H1 (cell line): ENCODE measurements around the gene RELB. TPM values are rescaled to one million over a fixed set of nuclear protein-coding genes. Genes with fewer than 3 reads are reported as not detected.

Experiments used
- CTCF ChIA-PET: fragments of 300-600 bp; sonication (Branson Sonifier 250); formaldehyde crosslinking; loops from one replicate; lab custom pipeline; 2021; ENCODE audit not compliant: partially characterized antibody; lab: Charles Lee
- POLR2A ChIA-PET: fragments of 300-600 bp; sonication (Branson Sonifier 250); formaldehyde crosslinking; loops from one replicate; lab custom pipeline; 2021; ENCODE audit warnings: inconsistent platforms; ENCODE audit not compliant: partially characterized antibody; lab: Charles Lee
- DNase-seq, 2 experiments: peaks; one replicate each; pipeline versions ENCODE4 v3.0.0 to v3.0.0-alpha.2; 2010 to 2022; ENCODE audit warnings: low spot score in 2 of 2, low read depth in 1 of 2, mixed read lengths in 1 of 2
- FAIRE-seq: peaks from 2 replicates; lab custom pipeline; 2011; peaks lifted over from hg19 to GRCh38; lab: Jason Lieb, UNC
- H2AFZ ChIP-seq: 2 replicates; pipeline ENCODE4 v1.8.1; 2012; ENCODE audit warnings: low read length, inconsistent platforms
- H2AK5ac ChIP-seq: 2 replicates; pipeline ENCODE4 v1.6.1; 2013; ENCODE audit warnings: low read depth, low read length
- H2BK120ac ChIP-seq: replicated peaks from 2 replicates; pipeline ENCODE3; 2013; ENCODE audit warnings: low read depth, low read length, inconsistent platforms
- H2BK12ac ChIP-seq: 2 replicates; pipeline ENCODE4 v1.6.1; 2013; ENCODE audit warnings: low read depth, low read length
- H2BK15ac ChIP-seq: 2 replicates; pipeline ENCODE4 v1.6.1; 2013; ENCODE audit warnings: low read length
- H2BK20ac ChIP-seq: 2 replicates; pipeline ENCODE4 v1.6.1; 2013; ENCODE audit warnings: low read length
- H2BK5ac ChIP-seq: 2 replicates; pipeline ENCODE4 v1.6.1; 2013; ENCODE audit warnings: low read depth, low read length
- H3K14ac ChIP-seq: 2 replicates; pipeline ENCODE4 v1.6.1; 2013; ENCODE audit warnings: inconsistent platforms; ENCODE audit not compliant: insufficient read length
- H3K18ac ChIP-seq: 2 replicates; pipeline ENCODE4 v1.6.1; 2013; ENCODE audit warnings: low read length; ENCODE audit errors: extremely low read depth
- H3K23ac ChIP-seq: 2 replicates; pipeline ENCODE4 v1.6.1; 2013; ENCODE audit warnings: inconsistent platforms; ENCODE audit not compliant: insufficient read length
- H3K23me2 ChIP-seq: 2 replicates; pipeline ENCODE4 v1.6.1; 2013; ENCODE audit warnings: low read depth, low read length
- H3K27ac ChIP-seq: 2 replicates; pipeline ENCODE4 v1.6.1; 2011; ENCODE audit warnings: low read depth, low read length, inconsistent platforms
- H3K27me3 ChIP-seq, 4 experiments: replicated peaks in 1 of 4; 1 replicate in 1 of 4; 2 replicates in 3 of 4; pipeline versions ENCODE4 v1.6.1 to v1.8.1; 2011 to 2013; ENCODE audit warnings: low read length in 3 of 4, mild to moderate bottlenecking in 3 of 4, inconsistent platforms in 2 of 4, mixed read lengths in 2 of 4, moderate library complexity in 1 of 4; ENCODE audit not compliant: control insufficient read depth in 3 of 4, insufficient read depth in 3 of 4; ENCODE audit errors: extremely low read depth in 1 of 4
- H3K36me3 ChIP-seq, 4 experiments: 2 replicates each; pipeline versions ENCODE4 v1.6.1 to v1.8.1; 2011 to 2013; ENCODE audit warnings: mild to moderate bottlenecking in 4 of 4, low read length in 3 of 4, moderate library complexity in 2 of 4, control low read depth in 1 of 4, inconsistent platforms in 1 of 4; ENCODE audit not compliant: insufficient read depth in 4 of 4, control insufficient read depth in 2 of 4
- H3K4ac ChIP-seq: replicated peaks from 2 replicates; pipeline ENCODE3; 2013; ENCODE audit warnings: low read length, low read depth, mixed read lengths, inconsistent platforms; ENCODE audit not compliant: insufficient read length
- H3K4me1 ChIP-seq, 4 experiments: replicated peaks in 1 of 4; 1 replicate in 1 of 4; 2 replicates in 3 of 4; pipeline versions ENCODE4 v1.6.1 to v1.8.1; 2011 to 2013; ENCODE audit warnings: low read length in 3 of 4, inconsistent platforms in 2 of 4, mixed read lengths in 1 of 4; ENCODE audit not compliant: insufficient read depth in 4 of 4, control insufficient read depth in 3 of 4
- H3K4me2 ChIP-seq, 2 experiments: 2 replicates each; pipeline versions ENCODE4 v1.6.1 to v1.8.1; 2011 to 2013; ENCODE audit warnings: low read depth in 2 of 2, low read length in 2 of 2, control low read depth in 1 of 2, inconsistent platforms in 1 of 2, mild to moderate bottlenecking in 1 of 2; ENCODE audit not compliant: insufficient read depth in 1 of 2
- H3K4me3 ChIP-seq, 4 experiments: fragments of 200-600, 300-600 bp in 1 of 4; sonication (generic), shearing (Covaris generic), sonication (Bioruptor Twin) in 1 of 4; 2 replicates each; pipeline versions ENCODE4 v1.5.1 to v1.8.1; 2011 to 2016; ENCODE audit warnings: low read length in 4 of 4, low read depth in 3 of 4, control low read depth in 2 of 4, inconsistent platforms in 2 of 4, mild to moderate bottlenecking in 2 of 4, mixed read lengths in 1 of 4, moderate library complexity in 1 of 4; ENCODE audit not compliant: insufficient read depth in 2 of 4; ENCODE audit errors: extremely low read depth in 1 of 4
- H3K56ac ChIP-seq: replicated peaks from 2 replicates; pipeline ENCODE3; 2013; ENCODE audit warnings: low read depth, mild to moderate bottlenecking, mixed read lengths, low read length, inconsistent platforms; ENCODE audit not compliant: insufficient read length
- H3K79me1 ChIP-seq: 2 replicates; pipeline ENCODE4 v1.6.1; 2013; ENCODE audit warnings: low read depth, low read length, control low read depth
- H3K79me2 ChIP-seq, 2 experiments: 2 replicates each; pipeline versions ENCODE4 v1.6.1 to v1.8.1; 2012 to 2013; ENCODE audit warnings: low read length in 2 of 2, mild to moderate bottlenecking in 2 of 2, inconsistent platforms in 1 of 2; ENCODE audit not compliant: insufficient read depth in 2 of 2, control insufficient read depth in 1 of 2
- H3K9ac ChIP-seq, 4 experiments: replicated peaks in 1 of 4; 1 replicate in 1 of 4; 2 replicates in 3 of 4; pipeline versions ENCODE4 v1.6.1 to v1.8.1; 2011 to 2013; ENCODE audit warnings: low read depth in 3 of 4, low read length in 3 of 4, control low read depth in 2 of 4, mild to moderate bottlenecking in 2 of 4, moderate library complexity in 2 of 4, inconsistent platforms in 1 of 4; ENCODE audit errors: extremely low read depth in 1 of 4
- H3K9me3 ChIP-seq, 2 experiments: 2 replicates each; pipeline versions ENCODE4 v1.6.1 to v1.8.1; 2012 to 2013; ENCODE audit warnings: mild to moderate bottlenecking in 2 of 2, moderate library complexity in 2 of 2, control low read depth in 1 of 2, inconsistent platforms in 1 of 2, low read depth in 1 of 2, low read length in 1 of 2, mixed read lengths in 1 of 2; ENCODE audit not compliant: insufficient read depth in 2 of 2
- H4K20me1 ChIP-seq, 2 experiments: replicated peaks in 1 of 2; 2 replicates each; pipeline versions ENCODE3 to v1.8.1; 2011 to 2013; ENCODE audit warnings: inconsistent platforms in 2 of 2, low read length in 2 of 2, mild to moderate bottlenecking in 1 of 2; ENCODE audit not compliant: insufficient read depth in 2 of 2, control insufficient read depth in 1 of 2
- H4K5ac ChIP-seq: 2 replicates; pipeline ENCODE4 v1.6.1; 2013; ENCODE audit warnings: low read length, low read depth, mixed read lengths, inconsistent platforms; ENCODE audit not compliant: insufficient read length
- H4K8ac ChIP-seq: 2 replicates; pipeline ENCODE4 v1.8.0; 2013; ENCODE audit warnings: mild to moderate bottlenecking, moderate library complexity, low read length, inconsistent platforms; ENCODE audit not compliant: insufficient read depth; ENCODE audit errors: extremely low read depth
- H4K91ac ChIP-seq: replicated peaks from 2 replicates; pipeline ENCODE3; 2013; ENCODE audit warnings: low read length, mixed read lengths, inconsistent platforms; ENCODE audit not compliant: insufficient read length
- RXRA ChIP-seq: IDR thresholded peaks from 2 replicates; pipeline ENCODE4 v1.6.1; 2011; ENCODE audit warnings: low read depth, mild to moderate bottlenecking, low read length, moderate library complexity; ENCODE audit not compliant: insufficient read depth
- WGBS, 2 experiments: shearing (Covaris generic) in 1 of 2; methylation state at CpG; one replicate each; pipeline versions ENCODE4 v1.1.6 to v1.1.7; 2013 to 2015; ENCODE audit warnings: low lambda C conversion rate in 2 of 2, mixed read lengths in 2 of 2, inconsistent platforms in 1 of 2, low coverage in 1 of 2, missing lambda C conversion rate in 1 of 2; ENCODE audit not compliant: insufficient replicate concordance in 2 of 2, insufficient coverage in 1 of 2, insufficient read length in 1 of 2; ENCODE audit errors: extremely low coverage in 1 of 2, missing lambda C conversion rate in 1 of 2; 5-methylcytosine and 5-hydroxymethylcytosine counted together
- polyA plus RNA-seq, 7 experiments: library from polyadenylated mRNA; depleted of rRNA in 3 of 7; stranded (reverse) in 5 of 7; unstranded in 2 of 7; fragments of >200 nt in 5 of 7; fragments of 200-250 nt in 2 of 7; gene quantifications; 1 replicate in 5 of 7; 2 replicates in 1 of 7; 4 replicates in 1 of 7; pipeline versions ENCODE4 v1.2.1 to v1.2.3, GENCODE V29; 2011 to 2013; ENCODE audit warnings: missing spikeins in 2 of 7, mixed read lengths in 2 of 7
- total RNA-seq: library from RNA; stranded (reverse); fragmentation: NEBNext Ultra II Directional; extraction: Animal tissue kit (Norgen Biotek cat#: 25700); gene quantifications from 2 replicates; pipeline ENCODE4 v1.2.1, GENCODE V29; 2021

Gene RELB
- total and polyA plus RNA-seq, 2 of the 8 experiments (the other 6 are each of a cell fraction or from before 2014, with no cell fraction given), result 10.0 to 13.1 TPM

DNA sequence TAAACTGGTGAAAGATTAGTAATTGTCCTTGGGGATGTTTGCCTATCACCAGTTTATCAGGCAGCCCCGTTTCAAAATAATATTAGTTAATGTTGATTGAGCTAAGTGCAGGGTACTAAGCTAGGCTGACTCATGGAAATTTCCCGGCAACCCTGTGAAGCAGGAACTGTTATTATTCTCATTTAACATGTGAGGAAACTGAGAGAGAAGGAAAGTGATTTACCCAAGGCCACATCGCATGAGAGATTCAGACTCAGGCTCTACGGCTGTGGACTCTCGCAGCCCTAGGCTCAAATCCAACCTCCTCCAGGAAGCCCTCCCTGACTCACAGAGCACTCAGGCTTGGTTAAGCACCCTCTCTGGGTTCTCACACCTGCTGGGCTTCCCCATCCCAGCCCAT, 26.4 kb upstream of the RELB start:
- H2BK15ac ChIP-seq, result no peak overlapping the region
- H3K14ac ChIP-seq, result no peak overlapping the region
- no peak overlapping the region for H4K5ac ChIP-seq
- peaks cover 2 to 6% of the 10 kb centered on the region in 2 experiments for H4K20me1 ChIP-seq
- H2BK20ac ChIP-seq, result no peak overlapping the region
- ChIA-PET POLR2A (interaction anchor here (1.2 kb wide), 2 partner anchors 76 to 79 kb away, joined by 3 read pairs; no protein-coding TSS in a partner anchor), CTCF (interaction anchor here (1.1 to 4.3 kb wide), 4 partner anchors 8 to 14 kb away, joined by 3 to 28 read pairs (median 6); no protein-coding TSS in a partner anchor)
- no peaks in the 10 kb centered on the region for H3K23me2 ChIP-seq
- no peaks in the 10 kb centered on the region; a peak in 1 of 4 replicates for H3K79me2 ChIP-seq
- H3K79me1 ChIP-seq, result no peaks in the 10 kb centered on the region
- no peak overlapping the region for H3K4me3 ChIP-seq
- H3K27ac ChIP-seq, result no peak overlapping the region
- DNase-seq (no peak), FAIRE-seq (no peak)
- H3K9me3 ChIP-seq, result no peaks in the 10 kb centered on the region
- WGBS, 2 experiments, result 95% methylated on average over 5 of the region's 5 CpGs; no CpG with 5 or more reads in 1 of the 2 experiments
- H3K4ac ChIP-seq, result no peak overlapping the region
- H3K18ac ChIP-seq, result no peak overlapping the region
- no peak overlapping the region for H3K23ac ChIP-seq
- no peak overlapping the region for H2BK5ac ChIP-seq
- H3K4me1 ChIP-seq, result no peaks in the 10 kb centered on the region
- no peak overlapping the region for H4K8ac ChIP-seq
- no peak overlapping the region for H3K4me2 ChIP-seq
- H4K91ac ChIP-seq, result no peak overlapping the region
- no peak overlapping the region for H2BK120ac ChIP-seq
- peaks cover 15 to 54% (median 35%) of the 10 kb centered on the region in 4 experiments for H3K36me3 ChIP-seq
- H3K27me3 ChIP-seq, result no peaks in the 10 kb centered on the region
- H3K56ac ChIP-seq, result no peak overlapping the region
- H2AFZ ChIP-seq, result no peak overlapping the region
- H3K9ac ChIP-seq, result no peak overlapping the region
- no peak overlapping the region for H2BK12ac ChIP-seq
- H2AK5ac ChIP-seq, result no peak overlapping the region
- TF ChIP-seq RXRA, result no peak
